ENCODE data around the gene TNFRSF13B. TPM values are rescaled to one million over a fixed set of nuclear protein-coding genes. Genes with fewer than 3 reads are reported as not detected.
"Not testable (repeated sequence)": the region's sequence is repeated elsewhere in the genome, so short reads cannot be mapped to it uniquely, and the experiment has no call there.

TNFRSF13B gene
- total and polyA plus RNA-seq, 2 experiments from 2014 or later = 0.24 TPM; not detected in 1

DNA sequence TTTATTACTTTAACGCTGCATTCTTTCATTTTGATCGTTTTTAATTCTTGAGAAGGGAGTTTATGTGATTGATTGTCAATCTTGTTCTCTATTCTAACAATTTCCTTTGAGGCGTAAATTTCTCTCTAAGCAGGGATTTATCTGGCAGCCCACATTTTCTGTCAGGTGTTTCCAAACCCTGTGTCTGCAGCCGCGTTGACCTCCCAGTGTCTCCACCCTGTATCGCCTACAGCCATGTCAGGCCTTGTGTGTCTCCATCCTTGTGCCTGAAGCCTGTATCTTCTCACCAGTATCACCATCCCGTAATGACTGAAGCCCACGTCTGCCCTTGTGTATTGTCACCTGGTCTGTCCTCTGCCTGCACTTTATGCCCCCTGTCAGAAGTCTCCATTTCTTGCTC is 75.7 kb downstream of the TNFRSF13B start:
- H3K9me2 ChIP-seq (ENCODE audit: insufficient read depth); H3K4me3 ChIP-seq; H3K9me3 Mint-ChIP-seq; H3K36me3 Mint-ChIP-seq (ENCODE audit: low read depth); H3K79me2 ChIP-seq (replicated peaks; ENCODE audit: insufficient read depth); ATAC-seq; H3K4me1 Mint-ChIP-seq; H4K20me1 ChIP-seq (replicated peaks; ENCODE audit: insufficient read depth); H3K4me2 ChIP-seq; H3K27ac Mint-ChIP-seq; H3K27me3 ChIP-seq (ENCODE audit: insufficient read depth); H3K36me3 ChIP-seq (ENCODE audit: insufficient read depth); H3K4me1 ChIP-seq (ENCODE audit: insufficient read depth); H2AFZ ChIP-seq; DNase-seq (ENCODE audit: low spot score); H3K27ac ChIP-seq (ENCODE audit: low read depth); H3K27me3 Mint-ChIP-seq (ENCODE audit: insufficient read depth, low read depth, poor library complexity); H3K4me3 Mint-ChIP-seq; H3F3A ChIP-seq (replicated peaks; ENCODE audit: low read depth): not testable (repeated sequence)

DNA sequence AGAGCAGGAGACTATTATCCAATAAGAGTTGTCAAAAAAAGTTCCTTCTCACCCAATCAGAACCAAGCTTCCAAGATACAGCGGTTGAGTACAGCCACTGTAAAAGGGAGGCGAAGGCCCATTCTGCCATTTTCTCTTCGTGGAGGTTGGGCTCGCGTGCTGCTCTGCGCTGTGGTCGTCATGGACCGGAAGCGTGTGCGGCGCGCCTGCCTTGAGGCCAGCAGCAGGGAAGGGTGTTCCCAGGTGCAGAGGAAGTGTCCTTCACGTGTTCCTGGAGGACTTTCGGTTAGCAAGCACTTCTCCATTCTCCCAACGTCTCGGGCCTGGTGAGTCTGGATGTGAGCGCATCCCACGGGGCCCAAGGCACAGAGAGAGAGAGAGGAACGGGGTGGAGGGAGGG is 78.4 kb downstream of the TNFRSF13B start:
- H4K20me1 ChIP-seq (replicated peaks; ENCODE audit: insufficient read depth); H3K27me3 ChIP-seq (ENCODE audit: insufficient read depth); H3K36me3 ChIP-seq (ENCODE audit: insufficient read depth); H3K4me1 ChIP-seq (ENCODE audit: insufficient read depth); H3K4me3 Mint-ChIP-seq; H3K79me2 ChIP-seq (replicated peaks; ENCODE audit: insufficient read depth); H3K4me2 ChIP-seq; H3K9me2 ChIP-seq (ENCODE audit: insufficient read depth); H3K27me3 Mint-ChIP-seq (ENCODE audit: insufficient read depth, low read depth, poor library complexity); H3K27ac ChIP-seq (ENCODE audit: low read depth); H3K4me3 ChIP-seq; H3K9me3 Mint-ChIP-seq; ATAC-seq; H3K36me3 Mint-ChIP-seq (ENCODE audit: low read depth); DNase-seq (ENCODE audit: low spot score); H3K27ac Mint-ChIP-seq; H3K4me1 Mint-ChIP-seq; H3F3A ChIP-seq (replicated peaks; ENCODE audit: low read depth); H2AFZ ChIP-seq: not testable (repeated sequence)

DNA sequence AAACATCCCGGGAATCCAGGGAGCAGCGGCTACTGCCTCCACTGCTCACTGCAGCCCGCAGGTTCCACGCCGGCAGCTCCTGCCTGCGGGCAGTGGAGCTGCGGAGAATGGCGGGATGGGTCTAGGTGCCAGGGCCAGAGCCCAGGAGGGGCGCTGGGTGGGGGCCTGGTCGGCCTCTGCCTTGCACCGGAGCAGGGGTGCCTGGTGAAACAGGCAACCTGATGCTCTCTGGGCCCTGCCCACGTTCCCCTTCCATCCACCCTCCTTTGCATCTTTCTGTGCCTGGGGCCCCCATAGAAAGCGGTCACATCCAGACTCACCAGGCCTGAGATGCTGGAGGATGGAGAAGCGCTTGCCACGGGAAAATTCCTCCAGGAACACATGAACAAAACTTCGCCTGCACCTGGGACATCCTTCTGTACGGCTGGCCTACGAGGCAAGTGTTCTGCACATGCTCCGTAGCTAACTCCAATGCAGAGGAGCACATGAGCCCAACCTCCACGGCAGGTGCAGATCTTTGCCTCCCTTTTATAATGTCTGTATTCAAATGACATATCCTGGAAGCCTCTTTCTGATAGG is 79.0 kb downstream of the TNFRSF13B start:
- not testable (repeated sequence) for H3K4me1 ChIP-seq (ENCODE audit: insufficient read depth)

DNA sequence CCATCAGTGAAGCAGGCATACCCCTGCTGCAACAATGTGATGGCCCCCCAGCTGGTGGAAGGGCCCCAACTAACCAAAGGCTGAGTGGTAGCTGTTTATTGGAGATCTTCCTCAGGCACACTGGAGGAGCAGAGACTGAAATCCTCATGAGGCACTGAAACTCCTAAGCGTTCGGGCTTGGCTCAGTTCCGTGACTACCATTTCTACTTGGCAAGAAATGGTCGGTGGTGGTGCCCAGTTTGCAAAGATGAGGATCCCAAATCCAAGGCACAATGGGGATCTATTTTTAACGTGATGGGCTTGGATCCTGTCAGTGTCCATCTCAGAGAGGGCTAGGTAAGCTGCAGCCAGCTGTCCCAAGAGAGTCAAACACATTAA is 82.8 kb downstream of the TNFRSF13B start:
- H3K9me2 ChIP-seq (ENCODE audit: insufficient read depth) = peaks cover 11% of the 10 kb centered on the region; the same call in 1 of the 2 replicates
- Mint-ChIP-seq H3K27ac (no peak overlapping the region), H3K4me3 (no peak overlapping the region), H3K36me3 (ENCODE audit: low read depth) (no peaks in the 10 kb centered on the region), H3K9me3 (no peaks in the 10 kb centered on the region), H3K27me3 (ENCODE audit: insufficient read depth, low read depth, poor library complexity) (no peaks in the 10 kb centered on the region), H3K4me1 (no peaks in the 10 kb centered on the region)
- H4K20me1 ChIP-seq (replicated peaks; ENCODE audit: insufficient read depth) = no peaks in the 10 kb centered on the region
- H3K27me3 ChIP-seq (ENCODE audit: insufficient read depth) = no peaks in the 10 kb centered on the region
- no peak overlapping the region for H3K27ac ChIP-seq (ENCODE audit: low read depth)
- H3F3A ChIP-seq (replicated peaks; ENCODE audit: low read depth) = no peaks in the 10 kb centered on the region
- no peaks in the 10 kb centered on the region for H3K36me3 ChIP-seq (ENCODE audit: insufficient read depth)
- ATAC-seq (no peak), DNase-seq (ENCODE audit: low spot score) (no peak)
- no peaks in the 10 kb centered on the region for H3K79me2 ChIP-seq (replicated peaks; ENCODE audit: insufficient read depth)
- no peak overlapping the region for H3K4me2 ChIP-seq
- H3K4me3 ChIP-seq = no peak overlapping the region
- H3K4me1 ChIP-seq (ENCODE audit: insufficient read depth) = no peaks in the 10 kb centered on the region
- no peak overlapping the region for H2AFZ ChIP-seq
- TF ChIP-seq ZNF462 (CRISPR knock-in tag; IDR thresholded peaks at IDR 0.05) = no peak
- no peak for TF ChIP-seq ETS1 (IDR thresholded peaks at IDR 0.05)

More for the DNA sequence above, 79.0 kb downstream of the TNFRSF13B start:
- not testable (repeated sequence) for H4K20me1 ChIP-seq (replicated peaks; ENCODE audit: insufficient read depth); H3K36me3 ChIP-seq (ENCODE audit: insufficient read depth); H3K36me3 Mint-ChIP-seq (ENCODE audit: low read depth); H3K27me3 Mint-ChIP-seq (ENCODE audit: insufficient read depth, low read depth, poor library complexity); H3K4me3 ChIP-seq; H3K4me1 Mint-ChIP-seq; H3K4me2 ChIP-seq; H3K4me3 Mint-ChIP-seq; H3K9me2 ChIP-seq (ENCODE audit: insufficient read depth); H2AFZ ChIP-seq; H3K9me3 Mint-ChIP-seq; H3K27ac ChIP-seq (ENCODE audit: low read depth); ATAC-seq; H3F3A ChIP-seq (replicated peaks; ENCODE audit: low read depth); DNase-seq (ENCODE audit: low spot score); H3K79me2 ChIP-seq (replicated peaks; ENCODE audit: insufficient read depth); H3K27ac Mint-ChIP-seq; H3K27me3 ChIP-seq (ENCODE audit: insufficient read depth)
